MM.1S (cell line): ENCODE data around the gene DRG2.

Experiments
- DNase-seq: peaks from one replicate; pipeline ENCODE4 v3.0.0-alpha.2; 2015
- H2AFZ ChIP-seq: fragments of 300-600 bp; sonication (generic); 2 replicates; pipeline ENCODE4 v1.6.0; 2016; ENCODE audit warnings: antibody characterized with exemption, low read length
- H3F3A ChIP-seq: fragments of 300-600 bp; sonication (generic); 2 replicates; pipeline ENCODE4 v1.6.1; 2016; ENCODE audit warnings: mild to moderate bottlenecking, antibody characterized with exemption, low read length, moderate library complexity, mixed read lengths; ENCODE audit not compliant: insufficient read depth
- H3K27ac ChIP-seq: fragments of 300-600 bp; sonication (generic); 2 replicates; pipeline ENCODE4 v1.5.1; 2016; ENCODE audit warnings: mild to moderate bottlenecking, low read length
- H3K27me3 ChIP-seq: fragments of 300-600 bp; sonication (generic); replicated peaks from 2 replicates; pipeline ENCODE4 v1.6.0; 2016; ENCODE audit warnings: low read length; ENCODE audit not compliant: insufficient read depth
- H3K36me3 ChIP-seq: fragments of 300-600 bp; sonication (generic); replicated peaks from 2 replicates; pipeline ENCODE4 v1.6.1; 2016; ENCODE audit warnings: mild to moderate bottlenecking, low read length, mixed read lengths; ENCODE audit not compliant: insufficient read depth
- H3K4me1 ChIP-seq: fragments of 300-600 bp; sonication (generic); 2 replicates; pipeline ENCODE4 v1.6.1; 2016; ENCODE audit warnings: low read length, mixed read lengths
- H3K4me2 ChIP-seq: fragments of 300-600 bp; sonication (generic); 2 replicates; pipeline ENCODE4 v1.6.0; 2016; ENCODE audit warnings: low read depth, low read length
- H3K4me3 ChIP-seq: fragments of 300-600 bp; sonication (generic); 2 replicates; pipeline ENCODE4 v1.5.1; 2016; ENCODE audit warnings: low read length, mixed read lengths
- H3K79me2 ChIP-seq: fragments of 300-600 bp; sonication (generic); 2 replicates; pipeline ENCODE4 v1.6.1; 2016; ENCODE audit warnings: mixed run types, low read length, mixed read lengths
- H3K9ac ChIP-seq: fragments of 300-600 bp; sonication (generic); 2 replicates; pipeline ENCODE4 v1.6.1; 2016; ENCODE audit warnings: low read length, mixed read lengths
- H3K9me2 ChIP-seq: fragments of 300-600 bp; sonication (generic); replicated peaks from 2 replicates; pipeline ENCODE4 v1.6.1; 2016; ENCODE audit warnings: mild to moderate bottlenecking, low read length, mixed read lengths; ENCODE audit not compliant: insufficient read depth
- H3K9me3 ChIP-seq: fragments of 300-600 bp; sonication (generic); replicated peaks from 2 replicates; pipeline ENCODE4 v1.6.1; 2016; ENCODE audit warnings: mild to moderate bottlenecking, low read length, mixed read lengths; ENCODE audit not compliant: insufficient read depth
- H4K20me1 ChIP-seq: fragments of 300-600 bp; sonication (generic); 2 replicates; pipeline ENCODE4 v1.6.1; 2016; ENCODE audit warnings: mild to moderate bottlenecking, low read length, moderate library complexity, mixed read lengths; ENCODE audit not compliant: insufficient read depth
- EZH2 ChIP-seq: fragments of 300-600 bp; sonication (generic); optimal IDR thresholded peaks from 2 replicates; pipeline ENCODE3; 2017; ENCODE audit warnings: low read depth, mild to moderate bottlenecking, antibody characterized with exemption, low read length, mixed read lengths
- EZH2phosphoT487 ChIP-seq: fragments of 300-600 bp; sonication (generic); IDR thresholded peaks from 2 replicates; pipeline ENCODE4 v1.6.1; 2018; ENCODE audit warnings: antibody characterized with exemption, low read length
- TF ChIP-seq, protein P1 (sequence below): fragments of 300-600 bp; sonication (generic); IDR thresholded peaks from 2 replicates; pipeline ENCODE4 v1.5.1; 2016; ENCODE audit warnings: antibody characterized with exemption, low read length, mixed read lengths

Gene DRG2

DNA sequence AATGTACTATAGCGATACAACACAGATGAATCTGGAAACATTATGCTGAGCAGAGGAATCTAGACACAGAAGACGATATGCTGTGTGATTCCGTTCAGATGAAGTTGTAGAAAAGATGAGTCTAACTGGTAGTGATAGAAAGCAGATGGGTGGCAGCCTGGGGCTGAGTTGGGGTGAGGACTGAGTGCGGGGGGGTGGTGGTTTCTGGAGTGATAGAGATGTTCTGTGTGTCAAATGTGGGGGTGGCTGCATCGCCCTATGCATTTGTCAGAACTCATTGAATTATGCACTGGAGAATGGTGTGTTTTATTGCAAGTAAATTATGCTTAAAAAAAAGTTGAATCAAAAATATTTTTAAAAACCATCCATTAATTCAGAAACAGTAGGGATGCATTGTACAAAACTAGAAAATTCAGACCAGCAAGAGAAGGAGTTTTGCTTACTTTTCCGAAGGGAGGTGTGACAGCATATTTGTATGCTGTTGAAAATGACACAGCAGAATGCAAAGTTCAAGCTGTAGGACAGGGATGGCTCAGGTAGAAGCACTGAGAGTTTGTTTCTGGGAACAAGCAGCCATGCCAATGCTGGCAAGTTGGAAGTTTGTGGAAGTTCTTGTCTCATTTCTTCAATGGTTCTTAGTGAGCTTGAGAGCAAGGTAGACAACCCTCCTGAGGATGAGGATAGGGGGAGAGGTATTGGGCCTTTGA is 13.0 kb upstream of the DRG2 start:
- Histone ChIP-seq H3K9ac (no peak overlapping the region), H3K9me2 (no peaks in the 10 kb centered on the region), H3K4me2 (no peak overlapping the region), H3K79me2 (no peaks in the 10 kb centered on the region), H3K4me1 (no peaks in the 10 kb centered on the region), H3K27me3 (no peaks in the 10 kb centered on the region), H2AFZ (no peak overlapping the region), H3K36me3 (no peaks in the 10 kb centered on the region), H4K20me1 (no peaks in the 10 kb centered on the region), H3K4me3 (no peak overlapping the region), H3K9me3 (no peaks in the 10 kb centered on the region), H3F3A (no peaks in the 10 kb centered on the region), H3K27ac (no peak overlapping the region)
- TF ChIP-seq, protein P1, sequence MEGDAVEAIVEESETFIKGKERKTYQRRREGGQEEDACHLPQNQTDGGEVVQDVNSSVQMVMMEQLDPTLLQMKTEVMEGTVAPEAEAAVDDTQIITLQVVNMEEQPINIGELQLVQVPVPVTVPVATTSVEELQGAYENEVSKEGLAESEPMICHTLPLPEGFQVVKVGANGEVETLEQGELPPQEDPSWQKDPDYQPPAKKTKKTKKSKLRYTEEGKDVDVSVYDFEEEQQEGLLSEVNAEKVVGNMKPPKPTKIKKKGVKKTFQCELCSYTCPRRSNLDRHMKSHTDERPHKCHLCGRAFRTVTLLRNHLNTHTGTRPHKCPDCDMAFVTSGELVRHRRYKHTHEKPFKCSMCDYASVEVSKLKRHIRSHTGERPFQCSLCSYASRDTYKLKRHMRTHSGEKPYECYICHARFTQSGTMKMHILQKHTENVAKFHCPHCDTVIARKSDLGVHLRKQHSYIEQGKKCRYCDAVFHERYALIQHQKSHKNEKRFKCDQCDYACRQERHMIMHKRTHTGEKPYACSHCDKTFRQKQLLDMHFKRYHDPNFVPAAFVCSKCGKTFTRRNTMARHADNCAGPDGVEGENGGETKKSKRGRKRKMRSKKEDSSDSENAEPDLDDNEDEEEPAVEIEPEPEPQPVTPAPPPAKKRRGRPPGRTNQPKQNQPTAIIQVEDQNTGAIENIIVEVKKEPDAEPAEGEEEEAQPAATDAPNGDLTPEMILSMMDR = no peak
- TF ChIP-seq EZH2 = no peak
- TF ChIP-seq EZH2phosphoT487 = no peak
- DNase-seq = no peak

DNA sequence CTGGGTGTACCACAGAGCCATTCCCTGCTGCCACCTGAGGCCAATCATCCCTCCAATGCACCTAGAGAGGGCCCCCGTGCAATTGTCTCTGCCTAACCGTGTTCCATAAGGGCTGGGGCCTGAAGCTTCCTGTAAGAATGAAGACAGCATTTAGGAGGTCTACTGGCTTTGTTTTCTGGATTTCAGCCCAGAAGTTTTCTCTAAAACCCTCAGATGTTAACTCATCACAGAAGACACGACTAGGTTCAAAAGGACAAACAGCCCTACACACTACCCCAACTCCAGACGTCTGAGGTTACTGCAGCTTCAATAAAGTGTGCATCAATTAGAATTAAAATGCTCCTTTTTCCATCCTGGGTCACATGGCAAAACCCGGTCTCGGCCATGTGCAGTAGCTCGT is 10.8 kb upstream of the DRG2 start:
- H3K27ac ChIP-seq = no peak overlapping the region
- DNase-seq = no peak
- H3K9me3 ChIP-seq = no peaks in the 10 kb centered on the region
- H3K36me3 ChIP-seq = no peaks in the 10 kb centered on the region
- H2AFZ ChIP-seq = no peak overlapping the region
- no peaks in the 10 kb centered on the region for H3K79me2 ChIP-seq
- no peaks in the 10 kb centered on the region for H3K9me2 ChIP-seq
- H3K4me3 ChIP-seq = no peak overlapping the region
- no peak overlapping the region for H3K9ac ChIP-seq
- TF ChIP-seq, protein P1 = no peak
- TF ChIP-seq EZH2 (no peak), EZH2phosphoT487 (no peak)
- no peak overlapping the region for H3K4me2 ChIP-seq
- no peaks in the 10 kb centered on the region for H3F3A ChIP-seq
- no peaks in the 10 kb centered on the region for H3K27me3 ChIP-seq
- no peaks in the 10 kb centered on the region for H4K20me1 ChIP-seq
- no peaks in the 10 kb centered on the region for H3K4me1 ChIP-seq

DNA sequence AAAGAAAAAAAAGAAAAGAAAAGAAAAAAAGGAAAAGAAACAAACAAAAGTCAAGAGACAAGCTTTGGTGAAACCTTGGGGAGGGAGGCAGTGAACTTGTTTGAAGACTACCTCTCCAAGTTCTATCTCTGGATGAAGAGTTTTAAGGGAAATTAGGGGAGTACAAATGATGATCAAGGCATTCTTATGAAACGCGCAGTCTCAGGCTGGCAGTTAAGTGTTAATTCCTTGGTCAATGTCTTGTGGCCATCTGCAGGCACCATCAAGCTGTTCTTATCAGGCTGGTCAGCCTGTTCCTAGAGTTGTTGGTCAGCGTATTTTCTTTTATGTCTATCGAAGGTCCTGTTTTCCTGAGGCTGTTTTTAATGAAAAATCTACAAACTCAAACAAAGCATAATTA is 8.2 kb upstream of the DRG2 start:
- Histone ChIP-seq H3K9ac (no peak overlapping the region), H3K79me2 (no peaks in the 10 kb centered on the region), H3K4me3 (no peak overlapping the region), H3K9me3 (no peaks in the 10 kb centered on the region), H4K20me1 (no peaks in the 10 kb centered on the region), H3K27ac (no peak overlapping the region), H3K4me2 (no peak overlapping the region), H3K9me2 (no peaks in the 10 kb centered on the region), H3K27me3 (no peaks in the 10 kb centered on the region), H3F3A (no peaks in the 10 kb centered on the region), H3K4me1 (no peaks in the 10 kb centered on the region), H3K36me3 (no peaks in the 10 kb centered on the region), H2AFZ (no peak overlapping the region)
- TF ChIP-seq, protein P1 = no peak
- TF ChIP-seq EZH2 = no peak
- TF ChIP-seq EZH2phosphoT487 = no peak
- no peak for DNase-seq
